Fibroblast of villous mesenchyme (primary cell): Measurements from ENCODE around the gene DMC1. TPM values are rescaled to one million over a fixed set of nuclear protein-coding genes. Genes with fewer than 3 reads are reported as not detected.

Experiments
- DNase-seq: peaks from one replicate; pipeline ENCODE4 v3.0.0-alpha.2; 2010; ENCODE audit warnings: low read depth
- H3K4me3 ChIP-seq: 2 replicates; pipeline ENCODE4 v1.5.1; 2011; ENCODE audit warnings: low read depth, mild to moderate bottlenecking, low read length
- CTCF ChIP-seq: IDR thresholded peaks from 2 replicates; pipeline ENCODE4 v1.5.1; 2012; ENCODE audit warnings: low read depth, mild to moderate bottlenecking, low read length; ENCODE audit not compliant: insufficient read depth
- total RNA-seq: library from RNA; depleted of rRNA; stranded (reverse); fragments of >200 nt; gene quantifications from 2 replicates; pipeline ENCODE4 v1.2.3, GENCODE V29; 2012

Gene DMC1
- total RNA-seq, 1 donor = 6.5 TPM

DNA sequence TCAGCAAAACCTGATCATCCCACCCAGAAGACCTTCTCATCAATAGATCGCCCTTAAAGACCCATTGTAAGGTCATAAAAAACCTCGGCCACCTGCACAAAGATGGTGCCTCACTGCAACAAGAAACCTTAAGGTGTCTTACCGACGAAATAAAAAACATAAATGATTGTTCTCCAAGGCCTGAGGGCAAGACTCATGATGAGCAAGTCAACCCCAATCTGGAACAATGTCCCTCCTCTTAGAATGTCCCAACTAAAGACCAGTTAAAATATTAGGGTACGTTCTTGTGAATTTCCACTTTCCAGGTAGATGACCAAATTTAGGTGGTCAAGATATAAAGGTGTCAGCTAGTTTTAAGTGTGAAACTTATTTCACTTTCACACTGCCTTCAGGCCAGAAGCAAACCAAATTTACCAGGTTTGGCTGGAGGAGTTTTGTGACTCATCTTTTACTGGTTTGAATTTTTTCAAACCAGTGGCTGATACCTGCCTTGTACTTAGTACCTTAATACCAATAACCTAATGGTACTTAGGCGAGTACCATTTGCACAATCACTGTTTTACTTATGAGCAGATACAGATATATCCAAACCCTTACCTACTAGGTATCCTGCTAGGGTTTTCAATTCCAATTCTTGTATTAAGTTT, 87.2 kb downstream of the DMC1 start:
- no peak for TF ChIP-seq CTCF
- no peak for DNase-seq
- no peak overlapping the region for H3K4me3 ChIP-seq

DNA sequence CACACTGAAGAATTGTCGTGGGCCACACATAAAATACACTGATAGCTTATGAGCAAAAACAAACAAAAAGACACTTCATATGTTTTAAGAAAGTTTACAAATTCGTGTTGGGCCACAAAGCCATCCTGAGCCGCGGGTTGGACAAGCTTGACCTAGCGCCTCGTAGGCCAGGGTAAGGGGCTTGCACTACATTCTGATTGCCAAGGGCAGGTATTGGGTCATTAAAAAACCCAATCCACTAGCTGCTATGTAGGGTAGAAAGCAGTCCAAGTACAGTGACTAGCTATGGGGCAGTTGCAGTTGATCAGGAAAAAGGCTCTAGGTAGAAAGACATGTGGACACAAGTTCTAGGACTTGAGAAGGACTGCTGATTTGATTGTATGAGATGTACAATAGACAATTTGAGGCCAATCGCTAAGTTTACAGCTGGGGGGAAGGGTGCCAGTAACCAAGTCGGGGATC, 88.1 kb downstream of the DMC1 start:
- no peak for TF ChIP-seq CTCF
- no peak overlapping the region for H3K4me3 ChIP-seq

DNA sequence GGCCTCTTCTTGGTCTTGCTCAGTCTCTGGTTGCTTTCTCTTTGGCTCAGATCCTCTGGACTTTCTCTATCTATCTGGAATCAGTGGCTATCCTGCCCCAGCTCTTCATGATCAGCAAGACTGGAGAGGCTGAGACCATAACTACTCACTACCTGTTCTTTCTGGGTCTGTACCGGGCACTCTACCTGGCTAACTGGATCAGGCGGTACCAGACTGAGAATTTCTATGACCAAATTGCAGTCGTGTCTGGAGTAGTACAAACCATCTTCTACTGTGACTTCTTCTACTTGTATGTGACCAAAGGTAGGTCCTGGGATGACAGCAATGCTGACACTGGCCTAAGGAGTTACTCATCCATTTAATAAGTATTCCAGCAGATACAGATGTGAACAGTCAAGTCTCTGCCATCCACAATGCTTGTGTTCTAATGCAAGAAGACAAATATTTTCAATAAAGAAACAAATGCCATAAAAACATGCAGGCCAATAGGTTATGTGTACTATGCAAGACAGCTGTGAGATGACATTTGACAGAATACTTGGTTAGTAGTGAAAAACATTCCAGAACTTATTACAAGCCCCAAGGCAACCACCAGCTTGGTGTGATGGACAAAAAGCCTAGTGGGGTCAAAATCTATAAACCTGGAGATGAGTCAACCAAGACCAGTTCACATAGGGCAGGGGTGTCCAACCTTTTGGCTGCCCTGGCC, 88.7 kb downstream of the DMC1 start:
- TF ChIP-seq CTCF = no peak
- DNase-seq = peak; percentile 74
- no peak overlapping the region for H3K4me3 ChIP-seq

More for the DNA sequence above, 88.1 kb downstream of the DMC1 start:
- no peak for DNase-seq

GRCh38 chr22:38479096-38479837, 90.7 kb downstream of the DMC1 start:
- DNase-seq = no peak
- no peak for TF ChIP-seq CTCF
- no peak overlapping the region for H3K4me3 ChIP-seq

- DNase-seq = no peak
- no peak overlapping the region for H3K4me3 ChIP-seq
- TF ChIP-seq CTCF = no peak
Observed at GRCh38 chr22:38477585-38477984, 92.4 kb downstream of the DMC1 start.

GRCh38 chr22:38474003-38474607, 95.9 kb downstream of the DMC1 start:
- DNase-seq = no peak
- H3K4me3 ChIP-seq = no peak overlapping the region
- no peak for TF ChIP-seq CTCF
